ENCODE measurements around the gene FNDC3A.
"Not testable (repeated sequence)": the region's sequence is repeated elsewhere in the genome, so short reads cannot be mapped to it uniquely, and the experiment has no call there.

The FNDC3A gene

GRCh38 chr13:49000247-49000646, 24.5 kb downstream of the FNDC3A start:
- Mint-ChIP-seq H3K27ac (no peak overlapping the region), H3K27me3 (no peaks in the 10 kb centered on the region), H3K4me1 (peaks cover 55% of the 10 kb centered on the region), H3K36me3 (peaks cover 42% of the 10 kb centered on the region), H3K4me3 (no peak overlapping the region), H3K9me3 (peaks cover 19% of the 10 kb centered on the region)

- not testable (repeated sequence) for H3K27ac Mint-ChIP-seq, H3K27me3 Mint-ChIP-seq, H3K4me3 Mint-ChIP-seq, H3K9me3 Mint-ChIP-seq
- Mint-ChIP-seq H3K36me3 (peaks cover 18% of the 10 kb centered on the region), H3K4me1 (peaks cover 23% of the 10 kb centered on the region)
Measured at GRCh38 chr13:49018986-49019635, 43.4 kb downstream of the FNDC3A start.

GRCh38 chr13:49020328-49020727, 44.6 kb downstream of the FNDC3A start:
- Mint-ChIP-seq H3K27ac (no peak overlapping the region), H3K9me3 (no peaks in the 10 kb centered on the region), H3K4me3 (no peak overlapping the region), H3K4me1 (peaks cover 23% of the 10 kb centered on the region), H3K27me3 (no peaks in the 10 kb centered on the region), H3K36me3 (peaks cover 17% of the 10 kb centered on the region)

GRCh38 chr13:49020940-49021553, 45.3 kb downstream of the FNDC3A start:
- peak overlapping the region; percentile 88 for H3K27ac Mint-ChIP-seq
- H3K36me3 Mint-ChIP-seq = peaks cover 17% of the 10 kb centered on the region
- H3K9me3 Mint-ChIP-seq = no peaks in the 10 kb centered on the region

GRCh38 chr13:49021953-49022352, 46.2 kb downstream of the FNDC3A start:
- peaks cover 22% of the 10 kb centered on the region for H3K36me3 Mint-ChIP-seq
- no peaks in the 10 kb centered on the region for H3K27me3 Mint-ChIP-seq
- no peak overlapping the region for H3K4me3 Mint-ChIP-seq
- peaks cover 30% of the 10 kb centered on the region for H3K4me1 Mint-ChIP-seq
- H3K9me3 Mint-ChIP-seq = no peaks in the 10 kb centered on the region
- peak overlapping the region; percentile 72 for H3K27ac Mint-ChIP-seq

More at GRCh38 chr13:49020940-49021553, 45.3 kb downstream of the FNDC3A start:
- H3K4me1 Mint-ChIP-seq = peaks cover 26% of the 10 kb centered on the region
- peak overlapping the region; percentile 43 for H3K4me3 Mint-ChIP-seq
- H3K27me3 Mint-ChIP-seq = no peaks in the 10 kb centered on the region

GRCh38 chr13:49022472-49023144, 46.9 kb downstream of the FNDC3A start:
- Mint-ChIP-seq H3K27me3 (no peaks in the 10 kb centered on the region), H3K9me3 (no peaks in the 10 kb centered on the region), H3K4me3 (no peak overlapping the region)

GRCh38 chr13:49023431-49023830, 47.7 kb downstream of the FNDC3A start:
- peaks cover 33% of the 10 kb centered on the region for H3K4me1 Mint-ChIP-seq
- no peak overlapping the region for H3K27ac Mint-ChIP-seq
- no peaks in the 10 kb centered on the region for H3K9me3 Mint-ChIP-seq
- H3K36me3 Mint-ChIP-seq = peaks cover 25% of the 10 kb centered on the region
- H3K4me3 Mint-ChIP-seq = no peak overlapping the region
- no peaks in the 10 kb centered on the region for H3K27me3 Mint-ChIP-seq

More at GRCh38 chr13:49022472-49023144, 46.9 kb downstream of the FNDC3A start:
- peaks cover 30% of the 10 kb centered on the region for H3K4me1 Mint-ChIP-seq
- H3K27ac Mint-ChIP-seq = peak overlapping the region; percentile 72
- H3K36me3 Mint-ChIP-seq = peaks cover 22% of the 10 kb centered on the region

GRCh38 chr13:49026851-49027250, 51.1 kb downstream of the FNDC3A start:
- Mint-ChIP-seq H3K4me3 (no peak overlapping the region), H3K9me3 (peaks cover 5% of the 10 kb centered on the region), H3K4me1 (peaks cover 30% of the 10 kb centered on the region), H3K27me3 (no peaks in the 10 kb centered on the region), H3K36me3 (peaks cover 22% of the 10 kb centered on the region), H3K27ac (no peak overlapping the region)

- H3K9me3 Mint-ChIP-seq = peaks cover 5% of the 10 kb centered on the region
- H3K27ac Mint-ChIP-seq = no peak overlapping the region
- peaks cover 20% of the 10 kb centered on the region for H3K36me3 Mint-ChIP-seq
- H3K4me1 Mint-ChIP-seq = peaks cover 27% of the 10 kb centered on the region
- no peak overlapping the region for H3K4me3 Mint-ChIP-seq
- no peaks in the 10 kb centered on the region for H3K27me3 Mint-ChIP-seq
Measured at GRCh38 chr13:49029570-49029969, 53.9 kb downstream of the FNDC3A start.

GRCh38 chr13:49030213-49030612, 54.5 kb downstream of the FNDC3A start:
- Mint-ChIP-seq H3K27ac (no peak overlapping the region), H3K27me3 (no peaks in the 10 kb centered on the region), H3K4me1 (peaks cover 27% of the 10 kb centered on the region), H3K36me3 (peaks cover 20% of the 10 kb centered on the region), H3K4me3 (no peak overlapping the region), H3K9me3 (peaks cover 5% of the 10 kb centered on the region)

- Mint-ChIP-seq H3K4me3 (no peak overlapping the region), H3K36me3 (peaks cover 22% of the 10 kb centered on the region), H3K9me3 (no peaks in the 10 kb centered on the region), H3K4me1 (peaks cover 15% of the 10 kb centered on the region), H3K27me3 (no peaks in the 10 kb centered on the region), H3K27ac (no peak overlapping the region)
Measured at GRCh38 chr13:49040872-49041271, 65.2 kb downstream of the FNDC3A start.

- no peaks in the 10 kb centered on the region for H3K27me3 Mint-ChIP-seq
- H3K9me3 Mint-ChIP-seq = no peaks in the 10 kb centered on the region
- H3K4me3 Mint-ChIP-seq = no peak overlapping the region
- no peak overlapping the region for H3K27ac Mint-ChIP-seq
- peaks cover 26% of the 10 kb centered on the region for H3K36me3 Mint-ChIP-seq
- H3K4me1 Mint-ChIP-seq = peaks cover 26% of the 10 kb centered on the region
Measured at GRCh38 chr13:49042476-49042875, 66.8 kb downstream of the FNDC3A start.

GRCh38 chr13:49044008-49044407, 68.3 kb downstream of the FNDC3A start:
- no peaks in the 10 kb centered on the region for H3K27me3 Mint-ChIP-seq
- H3K4me1 Mint-ChIP-seq = peaks cover 39% of the 10 kb centered on the region
- H3K4me3 Mint-ChIP-seq = no peak overlapping the region
- peak overlapping the region; percentile 30 for H3K27ac Mint-ChIP-seq
- H3K36me3 Mint-ChIP-seq = peaks cover 35% of the 10 kb centered on the region
- no peaks in the 10 kb centered on the region for H3K9me3 Mint-ChIP-seq

GRCh38 chr13:49044836-49045235, 69.1 kb downstream of the FNDC3A start:
- Mint-ChIP-seq H3K27ac (peak overlapping the region; percentile 20), H3K27me3 (no peaks in the 10 kb centered on the region), H3K9me3 (no peaks in the 10 kb centered on the region), H3K4me1 (peaks cover 47% of the 10 kb centered on the region), H3K36me3 (peaks cover 36% of the 10 kb centered on the region), H3K4me3 (no peak overlapping the region)

- H3K4me3 Mint-ChIP-seq = no peak overlapping the region
- H3K4me1 Mint-ChIP-seq = peaks cover 59% of the 10 kb centered on the region
- H3K36me3 Mint-ChIP-seq = peaks cover 41% of the 10 kb centered on the region
- no peaks in the 10 kb centered on the region for H3K27me3 Mint-ChIP-seq
- H3K27ac Mint-ChIP-seq = no peak overlapping the region
- H3K9me3 Mint-ChIP-seq = peaks cover 11% of the 10 kb centered on the region
Measured at GRCh38 chr13:49046002-49046401, 70.3 kb downstream of the FNDC3A start.

GRCh38 chr13:49046519-49046918, 70.8 kb downstream of the FNDC3A start:
- H3K4me1 Mint-ChIP-seq = peaks cover 64% of the 10 kb centered on the region
- no peak overlapping the region for H3K27ac Mint-ChIP-seq
- H3K9me3 Mint-ChIP-seq = peaks cover 11% of the 10 kb centered on the region
- H3K4me3 Mint-ChIP-seq = no peak overlapping the region
- peaks cover 41% of the 10 kb centered on the region for H3K36me3 Mint-ChIP-seq
- H3K27me3 Mint-ChIP-seq = no peaks in the 10 kb centered on the region
